ENCODE data around the gene PPP1R13B. TPM values are rescaled to one million over a fixed set of nuclear protein-coding genes. Genes with fewer than 3 reads are reported as not detected.

PPP1R13B gene
- total and polyA plus RNA-seq, 2 experiments from 2014 or later, result 2.0 to 8.5 TPM

- Histone ChIP-seq H4K20me1 (replicated peaks; ENCODE audit: insufficient read depth) (no peaks in the 10 kb centered on the region), H3K4me1 (ENCODE audit: insufficient read depth) (no peaks in the 10 kb centered on the region), H3K4me3 (no peak overlapping the region), H3K4me2 (no peak overlapping the region), H3K27me3 (ENCODE audit: insufficient read depth) (no peaks in the 10 kb centered on the region), H2AFZ (peak overlapping the region; percentile 72; the same call in 1 of the 2 replicates), H3K79me2 (replicated peaks; ENCODE audit: insufficient read depth) (no peaks in the 10 kb centered on the region), H3K36me3 (ENCODE audit: insufficient read depth) (no peaks in the 10 kb centered on the region), H3K9me2 (ENCODE audit: insufficient read depth) (no peaks in the 10 kb centered on the region), H3F3A (replicated peaks; ENCODE audit: low read depth) (no peaks in the 10 kb centered on the region), H3K27ac (ENCODE audit: low read depth) (no peak overlapping the region)
- Mint-ChIP-seq H3K9me3 (no peaks in the 10 kb centered on the region), H3K4me3 (no peak overlapping the region), H3K27ac (0 out of 2 replicates have a peak overlapping the region, but pooled peaks have one; percentile 56), H3K27me3 (ENCODE audit: insufficient read depth, low read depth, poor library complexity) (peaks cover 7% of the 10 kb centered on the region), H3K36me3 (ENCODE audit: low read depth) (no peaks in the 10 kb centered on the region), H3K4me1 (peaks cover 14% of the 10 kb centered on the region)
- DNase-seq (ENCODE audit: low spot score), result no peak
- TF ChIP-seq STAT1 (IDR thresholded peaks at IDR 0.05; ENCODE audit: unreplicated experiment) (no peak), ZNF331 (CRISPR knock-in tag; IDR thresholded peaks at IDR 0.05; ENCODE audit: low read depth) (no peak), NANOG (IDR thresholded peaks at IDR 0.05; ENCODE audit: borderline replicate concordance) (no peak), CREB1 (CRISPR knock-in tag; IDR thresholded peaks at IDR 0.05; ENCODE audit: low read depth) (no peak), EZH2 (IDR thresholded peaks at IDR 0.05; ENCODE audit: low read depth, unreplicated experiment) (no peak), JUNB (IDR thresholded peaks at IDR 0.05; ENCODE audit: unreplicated experiment) (no peak), CTCF (conservative IDR thresholded peaks at IDR 0.05; ENCODE audit: low read depth in 2 of 2) (no peak), EZH2phosphoT487 (IDR thresholded peaks at IDR 0.05; ENCODE audit: unreplicated experiment) (no peak), ZNF114 (CRISPR knock-in tag; IDR thresholded peaks at IDR 0.05) (no peak), POLR2AphosphoS5 (IDR thresholded peaks at IDR 0.05; ENCODE audit: low read depth) (no peak)
- TF ChIP-seq, protein P1, sequence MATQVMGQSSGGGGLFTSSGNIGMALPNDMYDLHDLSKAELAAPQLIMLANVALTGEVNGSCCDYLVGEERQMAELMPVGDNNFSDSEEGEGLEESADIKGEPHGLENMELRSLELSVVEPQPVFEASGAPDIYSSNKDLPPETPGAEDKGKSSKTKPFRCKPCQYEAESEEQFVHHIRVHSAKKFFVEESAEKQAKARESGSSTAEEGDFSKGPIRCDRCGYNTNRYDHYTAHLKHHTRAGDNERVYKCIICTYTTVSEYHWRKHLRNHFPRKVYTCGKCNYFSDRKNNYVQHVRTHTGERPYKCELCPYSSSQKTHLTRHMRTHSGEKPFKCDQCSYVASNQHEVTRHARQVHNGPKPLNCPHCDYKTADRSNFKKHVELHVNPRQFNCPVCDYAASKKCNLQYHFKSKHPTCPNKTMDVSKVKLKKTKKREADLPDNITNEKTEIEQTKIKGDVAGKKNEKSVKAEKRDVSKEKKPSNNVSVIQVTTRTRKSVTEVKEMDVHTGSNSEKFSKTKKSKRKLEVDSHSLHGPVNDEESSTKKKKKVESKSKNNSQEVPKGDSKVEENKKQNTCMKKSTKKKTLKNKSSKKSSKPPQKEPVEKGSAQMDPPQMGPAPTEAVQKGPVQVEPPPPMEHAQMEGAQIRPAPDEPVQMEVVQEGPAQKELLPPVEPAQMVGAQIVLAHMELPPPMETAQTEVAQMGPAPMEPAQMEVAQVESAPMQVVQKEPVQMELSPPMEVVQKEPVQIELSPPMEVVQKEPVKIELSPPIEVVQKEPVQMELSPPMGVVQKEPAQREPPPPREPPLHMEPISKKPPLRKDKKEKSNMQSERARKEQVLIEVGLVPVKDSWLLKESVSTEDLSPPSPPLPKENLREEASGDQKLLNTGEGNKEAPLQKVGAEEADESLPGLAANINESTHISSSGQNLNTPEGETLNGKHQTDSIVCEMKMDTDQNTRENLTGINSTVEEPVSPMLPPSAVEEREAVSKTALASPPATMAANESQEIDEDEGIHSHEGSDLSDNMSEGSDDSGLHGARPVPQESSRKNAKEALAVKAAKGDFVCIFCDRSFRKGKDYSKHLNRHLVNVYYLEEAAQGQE (IDR thresholded peaks at IDR 0.05; ENCODE audit: unreplicated experiment), result no peak
- TF ChIP-seq, protein P2, sequence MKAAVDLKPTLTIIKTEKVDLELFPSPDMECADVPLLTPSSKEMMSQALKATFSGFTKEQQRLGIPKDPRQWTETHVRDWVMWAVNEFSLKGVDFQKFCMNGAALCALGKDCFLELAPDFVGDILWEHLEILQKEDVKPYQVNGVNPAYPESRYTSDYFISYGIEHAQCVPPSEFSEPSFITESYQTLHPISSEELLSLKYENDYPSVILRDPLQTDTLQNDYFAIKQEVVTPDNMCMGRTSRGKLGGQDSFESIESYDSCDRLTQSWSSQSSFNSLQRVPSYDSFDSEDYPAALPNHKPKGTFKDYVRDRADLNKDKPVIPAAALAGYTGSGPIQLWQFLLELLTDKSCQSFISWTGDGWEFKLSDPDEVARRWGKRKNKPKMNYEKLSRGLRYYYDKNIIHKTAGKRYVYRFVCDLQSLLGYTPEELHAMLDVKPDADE (IDR thresholded peaks at IDR 0.05), result no peak
- TF ChIP-seq, protein P3, sequence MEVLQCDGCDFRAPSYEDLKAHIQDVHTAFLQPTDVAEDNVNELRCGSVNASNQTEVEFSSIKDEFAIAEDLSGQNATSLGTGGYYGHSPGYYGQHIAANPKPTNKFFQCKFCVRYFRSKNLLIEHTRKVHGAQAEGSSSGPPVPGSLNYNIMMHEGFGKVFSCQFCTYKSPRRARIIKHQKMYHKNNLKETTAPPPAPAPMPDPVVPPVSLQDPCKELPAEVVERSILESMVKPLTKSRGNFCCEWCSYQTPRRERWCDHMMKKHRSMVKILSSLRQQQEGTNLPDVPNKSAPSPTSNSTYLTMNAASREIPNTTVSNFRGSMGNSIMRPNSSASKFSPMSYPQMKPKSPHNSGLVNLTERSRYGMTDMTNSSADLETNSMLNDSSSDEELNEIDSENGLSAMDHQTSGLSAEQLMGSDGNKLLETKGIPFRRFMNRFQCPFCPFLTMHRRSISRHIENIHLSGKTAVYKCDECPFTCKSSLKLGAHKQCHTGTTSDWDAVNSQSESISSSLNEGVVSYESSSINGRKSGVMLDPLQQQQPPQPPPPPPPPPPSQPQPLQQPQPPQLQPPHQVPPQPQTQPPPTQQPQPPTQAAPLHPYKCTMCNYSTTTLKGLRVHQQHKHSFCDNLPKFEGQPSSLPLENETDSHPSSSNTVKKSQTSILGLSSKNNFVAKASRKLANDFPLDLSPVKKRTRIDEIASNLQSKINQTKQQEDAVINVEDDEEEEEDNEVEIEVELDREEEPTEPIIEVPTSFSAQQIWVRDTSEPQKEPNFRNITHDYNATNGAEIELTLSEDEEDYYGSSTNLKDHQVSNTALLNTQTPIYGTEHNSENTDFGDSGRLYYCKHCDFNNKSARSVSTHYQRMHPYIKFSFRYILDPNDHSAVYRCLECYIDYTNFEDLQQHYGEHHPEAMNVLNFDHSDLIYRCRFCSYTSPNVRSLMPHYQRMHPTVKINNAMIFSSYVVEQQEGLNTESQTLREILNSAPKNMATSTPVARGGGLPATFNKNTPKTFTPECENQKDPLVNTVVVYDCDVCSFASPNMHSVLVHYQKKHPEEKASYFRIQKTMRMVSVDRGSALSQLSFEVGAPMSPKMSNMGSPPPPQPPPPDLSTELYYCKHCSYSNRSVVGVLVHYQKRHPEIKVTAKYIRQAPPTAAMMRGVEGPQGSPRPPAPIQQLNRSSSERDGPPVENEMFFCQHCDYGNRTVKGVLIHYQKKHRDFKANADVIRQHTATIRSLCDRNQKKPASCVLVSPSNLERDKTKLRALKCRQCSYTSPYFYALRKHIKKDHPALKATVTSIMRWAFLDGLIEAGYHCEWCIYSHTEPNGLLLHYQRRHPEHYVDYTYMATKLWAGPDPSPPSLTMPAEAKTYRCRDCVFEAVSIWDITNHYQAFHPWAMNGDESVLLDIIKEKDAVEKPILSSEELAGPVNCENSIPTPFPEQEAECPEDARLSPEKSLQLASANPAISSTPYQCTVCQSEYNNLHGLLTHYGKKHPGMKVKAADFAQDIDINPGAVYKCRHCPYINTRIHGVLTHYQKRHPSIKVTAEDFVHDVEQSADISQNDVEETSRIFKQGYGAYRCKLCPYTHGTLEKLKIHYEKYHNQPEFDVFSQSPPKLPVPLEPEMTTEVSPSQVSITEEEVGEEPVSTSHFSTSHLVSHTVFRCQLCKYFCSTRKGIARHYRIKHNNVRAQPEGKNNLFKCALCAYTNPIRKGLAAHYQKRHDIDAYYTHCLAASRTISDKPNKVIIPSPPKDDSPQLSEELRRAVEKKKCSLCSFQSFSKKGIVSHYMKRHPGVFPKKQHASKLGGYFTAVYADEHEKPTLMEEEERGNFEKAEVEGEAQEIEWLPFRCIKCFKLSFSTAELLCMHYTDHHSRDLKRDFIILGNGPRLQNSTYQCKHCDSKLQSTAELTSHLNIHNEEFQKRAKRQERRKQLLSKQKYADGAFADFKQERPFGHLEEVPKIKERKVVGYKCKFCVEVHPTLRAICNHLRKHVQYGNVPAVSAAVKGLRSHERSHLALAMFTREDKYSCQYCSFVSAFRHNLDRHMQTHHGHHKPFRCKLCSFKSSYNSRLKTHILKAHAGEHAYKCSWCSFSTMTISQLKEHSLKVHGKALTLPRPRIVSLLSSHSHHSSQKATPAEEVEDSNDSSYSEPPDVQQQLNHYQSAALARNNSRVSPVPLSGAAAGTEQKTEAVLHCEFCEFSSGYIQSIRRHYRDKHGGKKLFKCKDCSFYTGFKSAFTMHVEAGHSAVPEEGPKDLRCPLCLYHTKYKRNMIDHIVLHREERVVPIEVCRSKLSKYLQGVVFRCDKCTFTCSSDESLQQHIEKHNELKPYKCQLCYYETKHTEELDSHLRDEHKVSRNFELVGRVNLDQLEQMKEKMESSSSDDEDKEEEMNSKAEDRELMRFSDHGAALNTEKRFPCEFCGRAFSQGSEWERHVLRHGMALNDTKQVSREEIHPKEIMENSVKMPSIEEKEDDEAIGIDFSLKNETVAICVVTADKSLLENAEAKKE (CRISPR knock-in tag; IDR thresholded peaks at IDR 0.05), result no peak
- no peak for ATAC-seq
These were observed 22.2 kb upstream of the PPP1R13B start for GRCh38 chr14:103869406-103870143.

Data from GM23338 (cell line).